ENCODE measurements around the gene SAMD5.
A peak's percentile ranks its signal among the peaks of the same experiment; 100 is the strongest.

The SAMD5 gene

GRCh38 chr6:147508042-147508865 lies at the start of gene SAMD5:
Gene SAMD5, plus strand, starts transcription at chr6:147508690. Its CDS starts 239 bp downstream, at chr6:147508929.
- DNase-seq: peak; percentile 75

DNA sequence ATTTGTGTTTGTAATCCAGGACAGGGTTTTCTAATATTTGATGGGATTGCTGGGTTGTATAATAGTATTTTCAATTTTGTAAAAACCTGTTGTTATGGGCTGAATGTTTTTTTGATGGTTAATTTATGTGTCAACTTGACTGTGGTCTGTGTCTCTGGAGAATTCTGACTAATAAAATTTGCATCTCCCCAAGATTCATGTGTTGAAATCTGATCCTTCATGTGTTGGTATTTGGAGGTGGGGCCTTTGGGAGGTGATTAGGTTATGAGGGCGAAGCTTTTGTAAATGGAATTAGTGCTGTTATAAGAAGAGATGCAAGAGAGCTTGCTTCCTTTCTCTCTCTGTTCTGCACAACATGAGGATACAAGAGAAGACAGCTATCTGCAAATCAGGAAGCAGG lies 48.7 kb upstream of the SAMD5 start:
- DNase-seq: no peak

- DNase-seq: no peak
Observed at GRCh38 chr6:147463651-147464050, 44.8 kb upstream of the SAMD5 start.

DNA sequence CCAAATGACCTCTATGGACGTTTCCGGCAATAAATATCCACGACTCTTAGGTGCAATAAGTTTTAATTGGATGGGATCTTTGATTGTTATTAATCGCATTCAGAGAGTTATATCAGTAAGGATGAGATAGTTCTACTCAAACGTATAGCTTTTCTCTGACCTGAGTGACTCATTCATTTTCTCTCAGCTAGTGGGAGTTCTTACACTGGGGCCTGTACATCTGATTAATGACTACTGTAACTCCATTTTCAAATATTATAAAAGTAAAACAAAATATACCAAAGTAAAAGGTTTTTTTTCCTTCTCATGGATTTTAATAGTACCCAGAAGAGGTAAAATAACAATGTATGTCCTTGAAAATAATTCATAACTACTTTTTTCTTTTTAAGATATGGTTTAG lies 41.1 kb upstream of the SAMD5 start:
- no peak for DNase-seq

DNA sequence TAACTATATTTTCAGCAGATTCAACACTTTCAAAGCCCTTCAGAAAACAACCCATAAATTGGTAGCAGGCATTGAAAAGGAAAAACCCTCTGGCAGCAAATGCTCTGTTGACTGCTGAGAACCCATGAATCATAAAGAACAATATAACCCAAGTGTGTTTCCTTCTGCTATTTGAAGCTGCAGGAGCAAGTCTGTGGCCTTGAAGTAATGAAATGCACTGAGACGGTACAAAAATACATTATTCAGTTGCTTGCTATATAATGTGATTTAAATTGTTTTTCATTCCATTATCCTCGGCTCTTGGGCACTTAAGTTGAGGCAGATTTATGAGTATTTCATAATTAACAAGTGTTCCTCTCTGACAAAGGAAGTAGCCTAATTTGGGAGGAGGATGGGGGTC lies 40.6 kb upstream of the SAMD5 start:
- DNase-seq: no peak

GRCh38 chr6:147468634-147469033 lies 39.9 kb upstream of the SAMD5 start:
- peak; percentile 20 for DNase-seq

GRCh38 chr6:147479857-147480256 lies 28.6 kb upstream of the SAMD5 start:
- DNase-seq: peak; percentile 39

DNA sequence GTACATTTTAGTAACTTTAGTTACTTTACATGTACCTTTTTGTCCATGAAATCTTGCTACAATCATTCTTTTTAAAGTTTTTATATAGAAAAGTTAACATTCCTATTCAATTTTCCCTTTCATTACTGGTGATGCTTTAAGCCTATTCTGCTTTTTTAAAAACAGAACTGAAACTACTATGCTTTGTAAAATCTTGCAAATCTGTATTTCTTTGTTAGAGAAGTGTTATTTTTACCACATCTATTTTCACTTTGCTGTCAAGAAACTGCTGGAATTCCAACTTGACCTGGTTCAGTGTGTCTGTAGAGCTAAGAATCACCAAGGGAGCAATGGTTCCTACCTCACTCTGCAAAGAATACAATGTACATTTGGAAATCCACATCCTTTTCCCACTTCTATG lies 21.8 kb upstream of the SAMD5 start:
- no peak for DNase-seq

DNA sequence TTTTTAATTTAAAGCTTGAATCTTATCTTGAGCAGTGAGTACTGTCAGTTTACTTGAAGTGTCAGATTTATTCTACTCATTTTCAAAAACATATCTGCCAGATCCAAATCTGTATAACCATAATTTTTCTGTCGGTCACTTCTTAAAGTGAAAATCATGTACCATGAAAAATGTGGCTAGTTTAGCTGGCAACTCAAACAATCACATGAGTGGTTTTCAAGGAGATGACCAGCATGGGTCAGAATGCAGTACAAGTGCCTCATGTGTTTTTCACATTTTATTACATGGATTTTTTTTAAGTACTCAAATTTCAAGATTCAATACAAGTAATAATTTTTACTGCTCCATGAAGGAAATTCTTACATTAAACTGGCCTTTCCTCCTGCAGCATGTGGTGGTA lies 11.0 kb upstream of the SAMD5 start:
- no peak for DNase-seq

DNA sequence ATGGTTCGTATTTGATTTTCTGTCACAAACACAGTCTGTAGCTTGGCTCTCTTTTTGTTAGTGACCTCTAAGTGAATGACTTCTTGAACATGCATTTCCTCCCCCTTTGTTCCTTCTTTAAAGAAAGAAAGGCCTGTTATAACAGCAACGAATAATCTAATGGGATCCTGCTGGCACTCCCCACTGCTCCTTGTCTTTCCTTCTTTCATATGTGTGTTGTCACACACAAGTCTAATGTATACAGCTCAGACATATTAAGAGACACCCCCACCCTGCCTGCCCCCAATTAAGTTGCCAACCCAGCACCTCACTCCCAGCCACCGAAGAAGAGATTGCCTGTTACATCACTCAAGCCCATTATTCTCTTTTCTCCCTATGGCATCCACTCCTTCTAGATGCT lies 4.9 kb upstream of the SAMD5 start:
- DNase-seq: no peak

DNA sequence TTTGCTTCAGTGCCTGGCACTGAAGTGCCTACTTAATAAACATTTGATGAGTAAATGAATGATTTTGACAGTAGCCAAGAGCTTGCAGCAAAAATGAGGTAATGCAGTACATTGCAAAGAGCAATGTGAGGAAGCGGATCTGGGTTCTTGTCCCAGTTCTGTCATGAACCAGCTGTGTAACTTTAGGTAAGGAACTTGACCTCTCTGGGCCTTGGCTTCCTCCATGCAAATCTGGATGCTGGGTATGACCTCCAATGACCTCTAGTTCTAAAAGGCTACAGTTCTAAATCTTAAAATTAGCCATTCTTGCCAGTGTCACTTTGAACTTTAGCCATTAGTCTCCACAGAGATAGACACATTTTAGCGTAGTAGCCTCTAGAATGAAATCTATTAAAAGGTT lies 3.6 kb upstream of the SAMD5 start:
- DNase-seq: no peak

- DNase-seq: peak; percentile 32
Observed at GRCh38 chr6:147506704-147507114, 1.8 kb upstream of the SAMD5 start.

DNA sequence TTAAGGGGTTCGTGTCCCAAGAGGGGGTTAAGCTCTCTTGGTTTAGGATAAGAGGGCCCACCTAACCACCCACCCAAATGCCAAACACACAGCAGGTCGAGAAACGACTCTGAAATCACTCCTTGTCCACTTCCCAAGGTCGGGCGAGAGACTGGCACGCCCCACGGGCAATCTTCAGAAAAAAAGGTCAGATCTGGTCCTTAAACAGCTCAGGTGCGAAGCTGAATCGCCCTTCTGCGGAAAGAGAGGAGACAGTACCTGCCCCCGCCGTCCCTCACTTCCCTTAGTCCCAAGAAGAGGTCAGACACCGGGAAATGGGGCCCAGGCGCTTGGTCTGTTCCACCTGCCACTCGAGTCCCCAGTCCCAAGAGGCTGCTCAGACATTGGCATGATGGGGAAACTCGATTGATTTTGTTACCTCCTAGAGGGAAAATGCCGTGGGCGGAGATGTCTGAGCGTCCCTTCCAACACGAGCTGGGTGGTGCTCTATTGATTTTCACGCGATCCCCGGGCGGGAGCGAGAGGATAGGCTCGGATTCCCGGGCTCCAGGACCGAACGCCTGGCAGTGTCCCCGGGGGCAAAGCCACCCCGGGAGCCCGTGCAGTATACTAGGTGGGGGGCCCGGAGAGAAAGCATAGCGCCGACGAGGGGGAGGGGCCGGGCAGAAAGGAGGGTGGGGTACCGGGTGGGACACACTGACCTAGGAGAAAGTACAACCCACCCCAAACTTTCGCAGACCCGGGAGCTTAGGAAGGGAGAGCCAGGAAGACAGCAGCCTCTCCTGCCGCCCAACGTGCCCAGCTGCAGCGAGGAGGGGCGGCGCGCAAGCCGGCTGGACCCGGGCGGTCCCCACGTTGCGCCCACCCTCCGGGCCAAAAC lies 1.1 kb upstream of the SAMD5 start:
- DNase-seq: no peak

GRCh38 chr6:147508866-147509608 lies 547 bp downstream of the SAMD5 start:
- no peak for DNase-seq

- DNase-seq: no peak
Observed at GRCh38 chr6:147509891-147510290, 1.4 kb downstream of the SAMD5 start.

DNA sequence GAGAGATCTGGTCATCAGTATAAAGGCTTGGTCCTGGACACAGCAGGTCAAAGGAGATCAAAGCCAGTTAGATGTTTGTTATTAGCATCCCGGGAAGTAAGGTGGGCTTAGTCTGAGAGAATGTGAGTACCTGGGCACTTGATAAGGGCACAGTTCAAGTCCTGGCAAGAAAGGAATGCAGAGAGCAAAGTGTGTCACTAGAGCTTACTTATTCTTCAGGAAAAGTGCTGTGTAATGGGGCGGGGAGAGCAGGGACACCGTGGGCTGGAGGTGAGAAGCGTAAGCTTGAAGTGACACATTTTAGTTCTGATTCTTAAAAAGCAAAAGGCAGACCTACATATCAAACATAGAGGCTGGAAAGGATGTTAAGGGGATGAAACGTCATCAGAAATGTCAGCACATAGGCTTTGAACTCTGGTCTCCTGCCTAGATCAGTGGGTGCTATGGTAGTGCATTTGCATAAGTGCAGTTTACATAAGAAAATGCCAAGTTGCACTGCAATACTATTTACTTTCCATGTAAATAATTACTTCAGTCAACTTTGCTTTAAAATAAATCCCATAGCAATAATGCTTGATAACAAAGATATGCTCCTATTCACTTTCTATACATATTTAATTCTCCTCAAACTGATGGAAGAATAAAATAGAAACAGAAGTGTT lies 2.6 kb downstream of the SAMD5 start:
- DNase-seq: no peak

DNA sequence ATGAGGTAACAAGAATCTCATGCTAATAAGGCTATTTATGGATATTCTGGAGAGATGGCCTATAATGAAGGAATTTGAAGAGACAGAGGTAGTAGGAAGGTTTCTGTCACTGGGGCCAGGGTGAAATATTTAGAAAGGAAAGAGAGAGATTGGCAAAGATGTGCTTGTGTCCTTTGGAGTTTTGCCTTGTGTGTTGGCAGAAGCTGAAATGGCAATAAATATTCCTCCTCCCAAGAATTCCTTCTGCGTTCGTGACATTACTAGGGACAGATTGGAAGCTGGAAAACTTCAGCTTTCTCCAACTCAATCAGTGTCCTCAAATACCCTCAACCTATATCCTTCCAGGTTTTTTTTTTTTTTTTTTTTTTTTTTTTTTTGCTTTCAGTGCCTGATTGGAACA lies 6.3 kb downstream of the SAMD5 start:
- no peak for DNase-seq

DNA sequence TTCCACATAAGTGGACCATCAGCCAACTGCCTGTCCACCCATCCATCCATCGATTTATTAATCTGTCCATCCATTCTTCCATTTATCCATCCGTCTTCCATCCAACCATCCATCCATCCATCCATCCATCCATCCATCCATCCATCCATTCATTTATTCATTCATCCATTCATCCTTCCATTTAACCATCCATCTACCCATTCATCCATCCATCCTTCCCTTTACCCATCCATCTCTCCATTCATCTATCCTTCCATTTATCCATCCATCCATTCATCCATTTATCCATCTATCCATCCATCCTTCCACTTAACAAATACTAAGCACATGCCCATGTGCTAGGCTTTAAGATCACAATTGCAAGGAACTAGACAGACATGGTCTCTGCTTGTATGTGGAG lies 6.8 kb downstream of the SAMD5 start:
- DNase-seq: no peak

GRCh38 chr6:147522597-147522996 lies 14.1 kb downstream of the SAMD5 start:
- no peak for DNase-seq

DNA sequence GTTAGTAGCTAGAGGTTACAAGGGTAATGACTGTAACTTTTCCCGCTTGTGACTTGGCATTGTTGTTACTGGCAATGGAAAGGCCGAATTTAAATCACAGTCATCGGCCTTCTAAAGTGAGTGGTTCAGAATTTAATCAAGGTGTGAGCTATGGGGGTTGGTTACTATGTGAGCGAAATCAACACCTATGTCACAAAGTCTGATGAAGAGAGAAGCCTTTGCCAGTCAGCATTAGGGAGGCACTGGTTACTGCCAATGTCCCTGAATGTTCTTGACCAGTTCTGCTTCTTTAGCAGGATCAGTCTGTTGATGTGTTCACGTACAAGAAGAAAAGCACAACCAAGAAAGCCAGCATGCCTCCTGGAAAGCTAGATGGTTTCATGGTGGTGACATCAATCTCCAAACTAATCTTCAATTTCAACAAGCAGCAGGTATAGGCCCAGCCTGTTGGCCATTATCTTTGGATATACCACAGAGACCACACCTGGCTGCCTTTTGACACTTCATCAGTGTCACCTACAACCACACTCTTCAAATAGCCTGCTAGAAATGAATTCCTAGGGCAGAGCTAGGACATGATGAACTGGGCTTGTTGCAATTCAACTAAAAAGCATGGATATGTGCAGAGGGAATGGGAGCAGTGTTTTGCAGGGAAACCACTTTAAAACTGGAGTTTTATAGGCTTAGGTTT lies 17.2 kb downstream of the SAMD5 start:
- no peak for DNase-seq

- no peak for DNase-seq
Observed at GRCh38 chr6:147527197-147527596, 18.7 kb downstream of the SAMD5 start.

- no peak for DNase-seq
Observed at GRCh38 chr6:147528511-147529145, 20.1 kb downstream of the SAMD5 start.
